Lung microvascular endothelial cell (primary cell): ENCODE measurements around the gene CBFA2T2. TPM values are rescaled to one million over a fixed set of nuclear protein-coding genes. Genes with fewer than 3 reads are reported as not detected.

Experiments used
- DNase-seq, 2 donors: peaks; one replicate each; pipeline versions ENCODE4 v3.0.0 to v3.0.0-alpha.2; 2010; ENCODE audit warnings: low read depth in 2 of 2
- total RNA-seq: library from RNA; depleted of rRNA; stranded (reverse); fragments of >200 nt; gene quantifications from 2 replicates; pipeline ENCODE4 v1.2.1, GENCODE V29; 2014

The CBFA2T2 gene
- total RNA-seq, 1 donor from 2014 or later: 3.2 TPM

DNA sequence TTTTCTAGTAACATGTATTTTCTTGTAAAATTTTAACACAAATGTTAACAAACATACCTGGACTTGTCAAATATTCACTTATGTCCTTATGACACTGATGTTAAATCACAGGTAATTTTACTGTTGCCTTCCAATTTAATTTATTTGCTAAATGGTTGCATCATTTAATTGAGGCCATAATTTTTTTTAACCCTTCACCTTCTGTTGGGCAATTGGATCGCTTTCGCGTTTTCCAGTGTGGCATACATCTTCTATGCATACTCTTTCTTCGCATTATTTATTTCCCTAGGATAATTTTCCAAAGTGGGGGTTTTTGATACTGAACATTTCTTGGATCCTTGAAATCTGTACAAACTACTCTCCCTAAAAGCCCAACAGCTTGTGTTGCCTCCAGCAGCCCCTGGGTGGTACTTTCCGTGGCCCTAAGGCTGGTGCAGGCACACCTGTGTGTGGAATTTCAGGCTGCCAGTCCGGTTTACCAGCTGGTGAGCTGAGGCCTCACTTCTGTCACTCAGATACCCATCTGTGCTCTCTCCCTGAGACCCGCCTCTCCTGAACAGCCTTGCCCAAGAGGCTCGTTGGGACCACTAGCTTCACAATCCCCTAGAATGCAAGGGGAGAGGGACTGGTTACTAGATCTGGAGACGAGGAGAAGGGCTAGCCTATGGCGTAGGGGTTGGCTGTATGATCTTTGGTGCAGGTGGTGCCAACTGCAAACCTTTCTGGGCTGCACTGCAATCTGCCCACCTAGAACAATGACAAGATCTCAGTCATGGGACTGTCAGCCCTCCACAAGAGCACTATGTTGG is 161.1 kb downstream of the CBFA2T2 start:
- no peak for DNase-seq

DNA sequence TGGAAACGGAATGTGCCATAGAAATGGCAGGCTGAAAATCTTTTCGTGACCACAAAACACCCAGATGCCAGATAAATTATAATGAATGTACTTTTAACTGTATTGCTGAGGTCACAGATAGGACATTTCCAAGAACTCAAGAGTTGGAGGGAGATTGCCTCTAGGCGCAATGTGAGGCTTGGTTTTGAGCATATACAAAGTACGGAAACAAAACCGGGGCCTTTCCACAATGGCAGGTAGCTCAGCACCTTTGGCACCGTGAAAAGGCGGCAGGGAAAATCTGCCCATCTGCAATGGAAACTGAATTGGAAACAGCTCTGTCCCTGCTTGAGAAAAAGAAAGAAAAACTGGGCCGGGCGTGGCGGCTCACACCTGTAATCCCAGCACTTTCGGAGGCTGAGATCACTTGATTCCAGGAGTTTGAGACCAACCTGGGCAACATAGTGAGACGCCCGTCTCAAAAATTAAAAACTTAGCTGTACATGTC is 161.7 kb downstream of the CBFA2T2 start:
- no peak for DNase-seq

DNA sequence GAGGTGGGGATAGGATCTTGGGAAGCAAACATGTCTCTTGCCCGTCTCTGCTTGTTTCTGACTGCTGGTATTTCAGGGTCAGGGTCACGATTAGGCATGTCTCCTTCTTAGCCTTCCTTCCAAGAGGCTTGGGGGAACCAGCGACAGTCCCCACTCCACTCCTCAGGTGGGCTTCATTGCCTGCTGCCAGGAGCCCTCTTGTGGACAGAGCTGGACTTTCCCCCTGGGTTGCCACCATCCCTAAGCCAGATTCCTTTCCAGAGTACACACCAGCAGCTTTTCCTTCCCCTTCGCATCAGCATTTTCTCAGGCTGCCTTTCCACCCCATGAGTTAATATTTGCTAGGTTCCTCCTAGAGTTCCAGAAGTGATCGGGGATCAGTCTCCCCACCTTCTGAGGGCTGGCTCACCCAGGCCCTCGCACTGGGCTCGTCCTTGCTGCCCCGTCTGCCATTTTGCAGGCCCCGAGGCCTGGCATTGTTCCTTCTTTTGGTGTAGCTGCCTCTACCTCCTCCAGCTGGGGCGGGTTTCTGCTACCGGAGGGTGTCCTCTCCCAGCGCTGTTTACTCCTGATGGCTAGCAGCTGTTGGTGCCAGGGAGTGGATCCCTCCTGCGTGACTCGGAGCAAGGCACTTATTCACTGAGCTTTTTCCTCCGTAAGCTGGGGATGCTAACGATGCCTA is 163.5 kb downstream of the CBFA2T2 start:
- DNase-seq: peak; percentile 65 to 79

DNA sequence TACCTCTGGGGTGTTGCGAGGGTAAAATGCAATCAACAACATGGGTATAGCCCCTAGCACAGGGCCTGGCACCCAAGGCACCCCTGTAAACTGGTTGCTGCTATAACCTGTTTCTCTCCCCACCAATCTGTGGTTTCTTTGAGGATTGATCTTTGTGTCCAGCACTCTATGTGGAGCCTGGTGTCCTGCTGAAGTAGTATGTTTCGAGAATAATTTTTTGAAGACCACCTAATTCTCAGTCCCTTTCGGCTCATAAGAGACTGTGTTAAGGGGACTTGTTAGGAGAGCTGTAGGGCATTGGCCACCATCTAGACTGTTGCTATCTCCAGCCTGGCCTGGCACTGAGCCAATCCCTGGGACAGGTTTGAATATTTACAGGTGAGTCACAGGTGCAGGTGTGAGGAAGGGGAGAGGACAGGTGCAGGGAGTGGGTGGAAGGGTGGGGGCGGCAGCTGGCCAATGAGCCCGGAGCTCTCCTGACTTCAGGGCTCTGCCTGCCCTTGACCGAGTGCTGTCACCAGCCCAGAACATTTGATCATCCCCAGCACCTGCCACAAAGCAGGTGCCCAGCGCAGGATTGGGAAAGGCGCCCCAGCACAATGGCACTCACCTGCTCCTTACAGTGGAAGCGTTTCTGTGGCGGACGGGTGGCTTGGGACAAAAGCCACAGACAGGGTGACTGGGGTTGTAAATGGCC is 164.2 kb downstream of the CBFA2T2 start:
- DNase-seq: no peak

DNA sequence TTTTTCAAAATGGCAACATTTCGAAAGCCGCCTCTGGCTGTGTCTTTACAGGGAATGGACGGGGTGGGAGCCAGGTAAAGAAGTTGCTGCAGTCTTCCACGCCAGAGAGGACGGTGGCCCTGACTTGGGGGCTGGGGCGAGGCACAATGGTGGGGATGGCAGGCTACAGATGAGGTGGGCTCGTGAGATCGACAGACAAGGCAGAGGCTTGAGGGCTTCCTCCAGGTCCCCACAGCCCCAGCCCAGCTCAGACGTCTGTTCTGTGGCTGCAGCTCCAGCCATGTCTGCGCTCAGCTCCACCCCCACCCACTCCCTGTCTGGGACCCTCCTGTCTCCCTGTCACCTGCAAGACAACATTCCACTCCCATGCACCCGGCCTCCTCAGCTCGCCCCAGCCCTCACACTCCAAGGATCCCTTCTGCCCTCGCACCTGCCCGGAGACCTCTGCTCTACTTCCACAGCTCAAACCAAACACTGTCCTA is 164.8 kb downstream of the CBFA2T2 start:
- no peak for DNase-seq

DNA sequence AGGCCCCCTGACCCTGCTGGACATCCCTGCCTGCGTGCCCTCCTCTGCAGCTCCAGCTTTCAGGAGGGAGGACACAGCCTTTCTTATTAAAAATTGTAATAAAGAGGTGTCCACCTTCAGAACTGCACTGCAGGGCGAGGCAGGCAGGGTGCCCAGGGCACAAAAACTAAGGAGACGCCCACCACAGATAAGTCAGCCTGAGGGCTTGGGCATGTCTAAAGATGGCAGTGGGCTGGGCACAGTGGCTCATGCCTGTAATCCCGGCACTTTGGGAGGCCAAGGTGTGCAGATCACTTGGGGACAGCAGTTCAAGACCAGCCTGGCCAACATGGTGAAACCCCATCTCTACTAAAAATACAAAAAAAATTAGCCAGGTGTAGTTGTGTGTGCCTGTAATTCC is 165.3 kb downstream of the CBFA2T2 start:
- no peak for DNase-seq

DNA sequence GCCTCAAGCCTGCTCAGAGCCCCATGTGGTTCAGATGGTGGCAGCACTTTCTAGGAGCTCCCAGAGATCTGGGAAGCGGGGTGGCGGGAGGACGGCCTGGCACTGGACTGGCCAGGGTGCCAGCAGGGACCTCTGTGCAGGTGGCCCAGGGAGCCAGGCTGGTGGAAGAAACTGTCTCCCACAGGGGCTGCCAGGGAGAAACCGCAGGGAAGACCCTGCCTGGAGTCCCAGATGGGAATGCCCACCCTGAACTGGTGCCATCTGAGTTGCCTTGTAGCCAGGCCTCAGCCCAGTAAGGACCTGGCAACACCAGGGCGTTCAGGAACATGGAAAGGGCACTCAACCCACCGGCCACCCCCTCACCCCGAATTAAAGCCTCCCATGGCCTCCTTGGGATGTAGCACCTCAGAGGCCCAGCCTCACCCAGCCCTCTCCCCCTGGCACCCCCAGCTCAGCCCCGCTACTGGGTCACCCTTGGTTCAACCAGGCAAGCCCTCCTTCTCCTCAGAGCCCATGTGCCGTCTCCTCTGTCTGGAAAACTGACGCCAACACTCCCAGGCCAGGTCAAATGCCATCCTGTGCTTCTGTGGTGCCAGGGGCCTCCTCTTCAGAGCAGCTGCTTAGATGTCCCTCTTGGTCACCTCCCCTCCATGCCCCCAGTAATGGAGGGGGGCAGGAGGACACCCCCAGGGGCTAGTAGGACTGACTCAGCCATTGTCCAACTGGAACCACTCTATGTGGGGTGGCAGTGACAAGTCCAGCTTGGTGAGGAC is 166.3 kb downstream of the CBFA2T2 start:
- no peak for DNase-seq

DNA sequence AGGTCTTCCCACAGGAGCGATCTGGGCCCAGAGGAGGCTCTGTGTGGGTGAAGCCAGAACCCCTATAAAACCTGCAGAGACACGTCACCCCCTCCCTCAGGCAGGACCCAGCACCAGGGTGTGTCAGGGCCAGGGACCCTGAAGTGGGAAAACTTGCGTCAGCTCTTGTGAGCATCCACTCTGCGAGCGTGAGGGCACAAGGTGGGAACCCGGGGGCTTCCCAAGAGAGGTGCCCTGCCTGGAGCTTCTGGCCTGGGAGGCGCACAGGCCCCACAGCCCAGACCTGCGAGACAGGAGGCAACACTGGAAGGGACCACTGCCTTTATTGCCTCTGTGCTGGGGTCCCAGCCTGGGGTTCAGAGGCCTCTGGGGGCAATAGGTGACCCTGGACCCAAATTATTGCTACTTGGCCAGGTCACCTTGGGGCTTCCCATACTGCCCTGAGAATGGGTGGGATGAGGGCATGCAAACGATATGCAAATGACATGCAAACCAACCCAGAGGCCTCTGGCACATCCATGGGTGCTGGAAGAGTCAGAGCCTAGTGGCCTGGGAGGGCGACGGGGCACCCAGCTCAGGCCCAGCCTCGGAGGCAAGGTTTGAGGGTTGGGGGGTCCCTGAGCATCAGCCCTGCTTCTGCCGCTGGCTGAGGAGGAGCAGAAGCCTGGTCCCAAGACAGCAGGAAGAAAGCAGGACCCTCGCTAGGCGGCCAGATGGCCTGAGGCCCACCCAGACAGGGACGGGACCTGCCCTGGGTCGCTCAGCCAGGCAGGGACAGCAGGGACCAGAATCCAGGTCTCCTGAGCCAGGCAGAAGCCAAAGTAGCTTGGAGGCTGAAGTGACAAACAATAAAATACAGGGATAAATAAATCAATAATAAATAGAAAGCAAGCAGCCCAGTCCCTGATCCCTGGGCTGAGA is 167.1 kb downstream of the CBFA2T2 start:
- DNase-seq: no peak

DNA sequence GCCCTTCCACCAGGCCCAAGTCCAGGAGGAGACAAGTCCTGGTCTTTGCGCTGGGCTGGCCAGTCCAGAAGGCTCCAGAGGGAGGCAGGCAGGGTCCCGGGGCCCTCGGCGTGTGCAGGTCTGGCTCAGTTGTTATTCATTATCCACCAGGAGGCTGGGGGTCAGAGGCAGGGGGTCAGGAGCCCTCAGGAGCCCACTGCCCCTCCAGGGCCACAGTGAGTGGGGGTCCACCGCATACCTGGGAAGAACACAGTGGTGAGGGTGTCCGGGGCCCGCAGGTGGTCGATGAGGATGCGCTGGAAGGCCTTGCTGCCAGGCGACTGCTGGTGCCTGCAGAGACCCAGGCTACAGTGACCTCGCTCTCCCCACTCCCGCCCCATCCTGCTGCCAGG is 167.8 kb downstream of the CBFA2T2 start:
- no peak for DNase-seq

DNA sequence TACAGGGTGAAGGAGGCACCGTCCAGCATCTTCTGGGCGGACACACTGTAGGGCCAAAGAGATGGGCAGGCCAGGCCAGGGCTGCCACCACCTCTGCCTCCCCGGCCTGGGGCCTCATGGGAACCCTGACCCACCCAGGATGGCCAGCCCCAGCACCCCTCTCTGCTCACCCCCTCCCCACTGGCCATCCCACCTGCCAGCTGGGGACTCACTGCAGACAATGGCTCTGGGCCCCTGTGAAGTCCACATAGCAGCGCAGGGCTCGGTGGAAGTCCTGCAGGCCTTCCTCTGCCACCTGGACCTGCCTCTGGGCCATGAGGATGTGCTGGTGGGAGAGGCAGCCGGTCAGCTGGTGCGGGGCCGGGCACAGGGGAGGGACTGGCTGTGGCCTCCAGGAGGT is 168.6 kb downstream of the CBFA2T2 start:
- DNase-seq: no peak

DNA sequence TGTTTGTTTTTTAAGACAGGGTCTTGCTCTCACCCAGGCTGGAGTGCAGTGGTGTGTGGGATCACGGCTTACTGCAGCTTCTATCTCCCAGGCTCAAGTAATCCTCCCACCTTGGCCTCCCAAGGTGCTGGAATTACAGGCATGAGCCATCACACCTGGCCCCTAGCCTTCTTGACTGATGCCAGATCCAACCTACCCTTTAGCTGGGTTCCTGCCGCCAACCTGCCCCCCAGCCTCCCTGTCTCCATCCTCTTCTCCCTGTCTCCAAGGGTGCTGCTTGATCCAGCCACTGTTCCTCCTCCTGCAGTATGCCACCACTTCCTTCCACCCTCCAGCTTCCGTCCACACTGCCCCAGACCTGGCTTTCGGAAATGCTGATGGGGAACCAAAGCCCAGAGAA is 169.0 kb downstream of the CBFA2T2 start:
- DNase-seq: no peak

DNA sequence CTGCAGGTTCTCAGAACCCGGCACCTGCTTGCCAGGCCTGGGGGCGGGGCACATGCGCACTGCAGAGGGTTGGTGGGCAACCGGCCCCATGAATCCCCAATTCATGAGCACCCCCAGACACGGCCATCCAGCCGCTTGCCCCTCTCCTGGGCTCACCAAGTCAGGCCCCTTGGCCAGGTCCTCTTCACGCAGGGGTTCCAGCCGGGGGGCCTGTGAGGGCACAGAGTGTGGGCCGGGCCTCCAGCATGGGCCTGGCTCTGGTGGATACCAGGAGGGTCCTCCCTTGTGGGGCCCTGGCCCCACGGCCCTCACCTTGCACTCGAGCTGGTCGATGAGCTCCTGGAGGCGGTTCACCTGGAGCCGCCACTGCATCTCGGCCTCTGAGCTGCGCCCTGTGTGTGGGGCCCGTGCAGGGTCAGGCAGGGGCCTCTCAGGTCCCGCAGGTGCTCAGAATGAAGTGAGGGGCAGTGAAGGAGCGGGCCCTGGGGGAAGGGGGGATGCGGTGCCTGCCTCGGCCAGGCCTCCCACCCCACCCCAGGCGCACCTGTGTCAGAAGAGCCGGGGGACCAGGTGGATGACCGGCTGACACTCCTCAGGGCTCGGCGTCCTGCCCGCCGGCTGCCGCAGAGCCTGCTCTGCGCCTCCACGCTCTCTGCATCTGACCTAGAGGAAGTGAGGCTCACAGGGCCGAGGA is 169.6 kb downstream of the CBFA2T2 start:
- DNase-seq: no peak

DNA sequence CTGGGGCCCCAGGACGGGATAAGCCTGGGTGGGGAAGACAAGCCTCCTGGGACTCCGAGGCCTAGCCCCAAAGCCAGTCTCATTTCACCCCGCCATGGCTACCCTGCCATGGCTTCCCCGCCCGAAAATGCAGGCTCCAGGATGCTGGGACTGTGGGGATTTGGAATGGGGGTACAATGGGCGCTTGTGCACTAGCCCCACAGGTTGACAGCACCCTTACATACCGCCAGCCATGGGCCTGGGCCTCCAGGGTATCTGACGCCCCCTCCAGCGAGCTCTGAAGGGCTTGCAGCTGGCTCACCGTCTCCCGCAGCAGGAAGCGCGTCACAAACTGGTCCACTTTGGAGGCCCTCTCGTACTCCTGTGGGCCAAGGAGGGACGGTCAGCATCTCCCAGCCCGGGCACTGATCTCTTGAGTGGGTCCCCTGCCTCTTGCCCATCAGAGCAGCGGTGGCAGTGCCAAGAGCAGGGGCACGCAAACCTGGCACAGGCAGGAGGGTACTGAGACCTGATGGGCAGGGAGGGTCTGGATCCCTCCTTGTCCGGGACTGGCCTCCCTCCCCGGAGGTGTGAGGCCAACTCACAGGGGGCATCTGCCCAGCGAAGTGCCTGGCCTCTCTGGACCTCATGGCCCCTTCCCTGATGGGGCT is 170.3 kb downstream of the CBFA2T2 start:
- no peak for DNase-seq

DNA sequence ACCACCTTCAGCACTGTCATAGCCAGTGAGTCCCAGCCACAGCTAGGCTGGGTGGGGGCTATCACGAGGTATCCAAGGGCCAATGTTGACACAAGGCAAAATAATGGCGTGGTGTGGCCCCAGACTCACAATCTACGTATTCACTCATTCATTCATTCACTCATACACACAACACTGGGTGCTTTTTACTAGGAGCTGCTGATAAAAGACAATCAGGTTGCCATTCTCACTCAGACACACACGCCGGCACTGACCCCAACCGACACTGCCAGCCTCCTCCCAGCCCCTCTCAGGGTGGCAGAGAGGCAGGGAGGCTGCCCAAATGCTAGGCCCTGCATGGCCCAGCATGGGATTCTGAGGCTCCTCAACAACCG is 170.8 kb downstream of the CBFA2T2 start:
- DNase-seq: no peak

DNA sequence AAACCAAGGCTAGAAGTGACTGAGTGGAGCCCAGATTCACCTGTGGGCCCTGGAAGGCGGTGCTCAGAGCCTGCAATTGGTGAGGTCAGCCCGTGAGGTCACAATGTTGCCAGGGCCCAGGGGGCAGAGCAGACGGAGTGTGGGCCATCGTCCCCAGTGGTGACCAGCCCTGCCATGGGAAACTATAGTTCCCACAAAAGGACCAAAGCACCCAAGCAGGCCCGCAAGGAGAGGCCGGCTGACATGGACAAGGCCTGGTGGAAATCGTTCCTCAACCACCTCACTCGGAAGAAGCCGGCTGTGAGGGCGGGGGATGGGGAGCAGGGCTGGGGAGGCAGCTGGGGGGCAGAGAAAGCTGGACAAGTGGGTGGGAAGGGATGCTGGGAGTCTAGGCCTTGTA is 172.3 kb downstream of the CBFA2T2 start, which contains the start of gene C20orf144:
Gene C20orf144 (plus strand): TSS at position 156 of the 400 bp plus-strand sequence. CDS start 19 bp downstream, at position 175.
- no peak for DNase-seq

DNA sequence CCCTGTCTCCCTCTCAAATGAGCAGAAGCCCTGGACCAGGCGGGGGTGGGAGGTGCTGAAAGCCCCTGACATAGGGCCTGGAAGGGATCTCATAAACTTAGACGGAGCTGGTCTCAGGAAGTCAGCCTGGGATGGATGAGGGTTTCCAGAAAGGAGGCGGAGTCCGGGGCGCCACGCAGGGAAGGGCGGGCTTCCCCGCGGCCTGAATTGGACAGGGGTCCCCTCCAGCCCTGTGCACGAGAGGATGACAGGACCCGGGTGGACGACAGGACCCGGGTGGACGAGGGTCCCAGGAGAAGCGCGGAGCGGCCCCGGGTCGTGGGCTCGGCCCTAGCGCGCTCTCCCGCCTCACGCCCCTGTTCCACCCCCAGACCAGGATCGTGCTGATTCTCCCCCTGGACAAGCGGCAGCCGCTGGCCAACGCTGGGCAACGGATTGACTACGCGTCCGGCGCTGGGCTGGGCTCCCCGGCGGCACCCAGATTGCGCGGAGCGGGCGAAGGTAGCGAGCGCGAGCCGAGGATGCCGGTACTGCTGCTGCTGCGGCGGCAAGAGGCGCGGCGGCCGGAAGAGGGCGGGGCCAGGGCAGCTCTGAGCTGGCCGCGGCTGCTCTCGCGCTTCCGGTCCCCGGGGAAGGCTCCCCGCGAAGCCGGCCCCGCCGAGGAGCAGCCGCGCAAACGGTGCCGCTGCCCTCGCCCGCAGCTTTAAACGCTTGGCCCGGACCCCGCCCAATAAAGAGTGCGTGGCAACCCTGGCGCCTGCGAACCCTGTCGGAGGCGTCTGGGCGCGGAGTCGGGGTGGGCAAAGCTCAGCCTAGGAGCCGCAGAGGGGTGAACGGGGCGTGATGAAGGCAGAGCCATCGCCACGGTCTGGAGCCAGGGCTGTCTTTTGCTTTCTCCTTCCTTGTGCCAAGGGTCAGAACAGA is 173.5 kb downstream of the CBFA2T2 start:
- peak; percentile 35 to 68 for DNase-seq

DNA sequence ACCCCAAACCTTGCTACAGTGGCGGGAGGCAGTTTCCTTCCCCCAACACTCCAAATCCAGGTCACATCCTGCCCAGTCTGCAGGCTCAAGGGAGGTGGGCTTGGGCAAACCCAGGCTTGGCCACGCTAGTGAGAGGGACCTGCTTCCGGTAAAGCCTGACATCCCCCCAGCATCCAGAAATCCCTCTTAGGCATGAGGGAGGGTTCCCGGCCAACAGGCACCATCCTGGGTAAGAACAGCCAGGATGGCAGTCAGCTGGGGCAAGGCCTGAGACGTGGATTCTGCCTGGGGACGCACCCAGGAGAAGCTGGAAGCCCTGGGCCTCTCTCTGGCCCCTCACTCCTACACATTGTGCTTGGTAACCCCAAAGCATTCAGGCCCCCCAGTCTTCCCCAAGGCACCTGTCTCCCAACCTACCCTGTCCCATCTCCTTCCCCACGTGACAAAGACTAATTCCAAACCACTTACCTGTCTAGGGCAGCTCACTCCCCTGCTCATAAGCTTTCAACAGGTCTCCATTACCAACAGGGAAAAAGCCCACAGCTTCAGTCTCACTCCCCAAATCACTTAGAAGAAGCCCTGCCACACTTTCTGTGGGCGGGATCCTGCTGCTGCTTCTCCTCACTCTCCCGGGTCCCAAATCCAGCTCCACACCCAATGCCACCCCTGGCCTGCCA is 174.3 kb downstream of the CBFA2T2 start:
- DNase-seq: no peak
